HG02981 (cell line): Measurements from ENCODE around the gene C16orf86.
"Not testable (repeated sequence)": the region's sequence is repeated elsewhere in the genome, so short reads cannot be mapped to it uniquely, and the experiment has no call there.

Experiments used
- ATAC-seq: cut with Tn5 transposase; IDR thresholded peaks from one replicate; pipeline ENCODE4 v1.9.1; 2021; ENCODE audit warnings: mild to moderate bottlenecking, moderate library complexity; ENCODE audit not compliant: unreplicated experiment

C16orf86 gene

GRCh38 chr16:67685388-67686112, 18.9 kb downstream of the C16orf86 start:
- no peak for ATAC-seq

- ATAC-seq: not testable (repeated sequence)
These were observed 27.1 kb downstream of the C16orf86 start for GRCh38 chr16:67693517-67694285.

- ATAC-seq: no peak
These were observed 28.0 kb downstream of the C16orf86 start for GRCh38 chr16:67694611-67695010.

GRCh38 chr16:67697422-67698185, 31.0 kb downstream of the C16orf86 start:
- no peak for ATAC-seq

- ATAC-seq: no peak
These were observed 32.7 kb downstream of the C16orf86 start for GRCh38 chr16:67699265-67699664.

GRCh38 chr16:67701420-67701819, 34.8 kb downstream of the C16orf86 start:
- ATAC-seq: no peak

GRCh38 chr16:67702130-67702529, 35.5 kb downstream of the C16orf86 start:
- ATAC-seq: no peak

- ATAC-seq: no peak
These were observed 37.0 kb downstream of the C16orf86 start for GRCh38 chr16:67703626-67704025.

- ATAC-seq: no peak
These were observed 37.5 kb downstream of the C16orf86 start for GRCh38 chr16:67704110-67704509.

GRCh38 chr16:67707210-67707609, 40.6 kb downstream of the C16orf86 start:
- ATAC-seq: no peak

- ATAC-seq: no peak
These were observed 41.2 kb downstream of the C16orf86 start for GRCh38 chr16:67707790-67708189.

- ATAC-seq: no peak
These were observed 41.8 kb downstream of the C16orf86 start for GRCh38 chr16:67708368-67708771.

GRCh38 chr16:67709050-67709449, 42.4 kb downstream of the C16orf86 start:
- ATAC-seq: no peak

GRCh38 chr16:67710607-67711006, 44.0 kb downstream of the C16orf86 start:
- no peak for ATAC-seq

GRCh38 chr16:67713647-67714273, 47.1 kb downstream of the C16orf86 start:
- no peak for ATAC-seq

- ATAC-seq: no peak
These were observed 47.9 kb downstream of the C16orf86 start for GRCh38 chr16:67714522-67714921.

- no peak for ATAC-seq
These were observed 49.5 kb downstream of the C16orf86 start for GRCh38 chr16:67716097-67716496.
